Small intestine (tissue), 7 donors: ENCODE results near the gene RELL2. TPM values are rescaled to one million over a fixed set of nuclear protein-coding genes. Genes with fewer than 3 reads are reported as not detected.

Experiments used
- DNase-seq, 2 donors: peaks; one replicate each; pipeline versions ENCODE4 v3.0.0 to v3.0.0-alpha.2; 2013
- FAIRE-seq: peaks from 2 replicates; lab custom pipeline; 2012; peaks lifted over from hg19 to GRCh38; lab: Jason Lieb, UNC
- H3K27ac ChIP-seq, 3 donors: one replicate each; pipeline ENCODE4 v1.5.1; 2013; ENCODE audit warnings: low read length in 2 of 3, mild to moderate bottlenecking in 2 of 3, control low read depth in 1 of 3, inconsistent platforms in 1 of 3, low read depth in 1 of 3, moderate library complexity in 1 of 3
- H3K27me3 ChIP-seq, 3 donors: one replicate each; pipeline ENCODE4 v1.6.1; 2013; ENCODE audit warnings: low read length in 3 of 3, inconsistent platforms in 1 of 3; ENCODE audit not compliant: control insufficient read depth in 3 of 3, insufficient read depth in 3 of 3
- H3K36me3 ChIP-seq, 3 donors: one replicate each; pipeline ENCODE4 v1.6.1; 2013; ENCODE audit warnings: low read length in 3 of 3, inconsistent platforms in 1 of 3, low read depth in 1 of 3, mild to moderate bottlenecking in 1 of 3, moderate library complexity in 1 of 3; ENCODE audit not compliant: control insufficient read depth in 3 of 3, insufficient read depth in 2 of 3
- H3K4me1 ChIP-seq, 3 donors: one replicate each; pipeline ENCODE4 v1.6.1; 2013; ENCODE audit warnings: low read length in 2 of 3, inconsistent platforms in 1 of 3, low read depth in 1 of 3, mild to moderate bottlenecking in 1 of 3, moderate library complexity in 1 of 3; ENCODE audit not compliant: control insufficient read depth in 3 of 3, insufficient read depth in 2 of 3
- H3K4me3 ChIP-seq, 3 donors: one replicate each; pipeline ENCODE4 v1.5.1; 2013; ENCODE audit warnings: low read length in 3 of 3, control low read depth in 1 of 3, inconsistent platforms in 1 of 3, low read depth in 1 of 3, mild to moderate bottlenecking in 1 of 3, moderate library complexity in 1 of 3
- H3K9me3 ChIP-seq, 2 donors: one replicate each; pipeline ENCODE4 v1.6.1; 2013; ENCODE audit warnings: low read depth in 1 of 2, low read length in 1 of 2; ENCODE audit not compliant: control insufficient read depth in 2 of 2, insufficient read depth in 1 of 2
- WGBS, 3 donors: extraction: QIAGEN DNeasy Blood & Tissue Kit; methylation state at CpG; one replicate each; pipeline ENCODE4 v1.1.7; 2013; 5-methylcytosine and 5-hydroxymethylcytosine counted together
- polyA plus RNA-seq, 4 donors: library from polyadenylated mRNA; stranded (reverse) in 3 of 4; unstranded in 1 of 4; fragments of 200-250 nt in 3 of 4; fragments of 120-200 nt in 1 of 4; gene quantifications; one replicate each; pipeline versions ENCODE4 v1.2.1 to v1.2.3, GENCODE V29; 2013
- donor health status: healthy with polysubstance abuse.
- donor health status: control.
- donor health status: control.
- donor health status: Bipolar disorder and iron deficiency.
- donor health status: healthy.

RELL2 gene
- polyA plus RNA-seq, 4 donors: 1.9 to 5.4 (median 3.8) TPM

- no peak for FAIRE-seq
- Histone ChIP-seq H3K36me3 (peaks cover 0 to 48% (median 0%) of the 10 kb centered on the region in 3 donors), H3K27ac (no peak overlapping the region), H3K4me1 (no peaks in the 10 kb centered on the region), H3K9me3 (no peaks in the 10 kb centered on the region), H3K4me3 (no peak overlapping the region), H3K27me3 (no peaks in the 10 kb centered on the region)
- DNase-seq: no peak
- WGBS, 3 donors: 90 to 93% (median 90%) methylated on average over 1 of the region's 1 CpG
Observed at GRCh38 chr5:141657404-141657803, 20.6 kb downstream of the RELL2 start.

GRCh38 chr5:141657937-141658545, 21.2 kb downstream of the RELL2 start:
- DNase-seq: no peak
- H3K27ac ChIP-seq: no peak overlapping the region
- WGBS, 3 donors: 75 to 78% (median 77%) methylated on average over 8 of the region's 8 CpGs
- no peak overlapping the region for H3K4me3 ChIP-seq
- no peak for FAIRE-seq
- H3K36me3 ChIP-seq: peaks cover 0 to 48% (median 0%) of the 10 kb centered on the region in 3 donors
- no peaks in the 10 kb centered on the region for H3K9me3 ChIP-seq
- no peaks in the 10 kb centered on the region for H3K4me1 ChIP-seq
- no peaks in the 10 kb centered on the region for H3K27me3 ChIP-seq

GRCh38 chr5:141662028-141662427, 25.2 kb downstream of the RELL2 start:
- Histone ChIP-seq H3K4me3 (no peak overlapping the region), H3K36me3 (peaks cover 0 to 44% (median 0%) of the 10 kb centered on the region in 3 donors), H3K9me3 (no peaks in the 10 kb centered on the region), H3K27ac (no peak overlapping the region), H3K27me3 (no peaks in the 10 kb centered on the region), H3K4me1 (peaks cover 0 to 3% (median 0%) of the 10 kb centered on the region in 3 donors)
- DNase-seq (no peak), FAIRE-seq (no peak)
- WGBS, 3 donors: 85 to 90% (median 89%) methylated on average over 17 of the region's 17 CpGs

DNA sequence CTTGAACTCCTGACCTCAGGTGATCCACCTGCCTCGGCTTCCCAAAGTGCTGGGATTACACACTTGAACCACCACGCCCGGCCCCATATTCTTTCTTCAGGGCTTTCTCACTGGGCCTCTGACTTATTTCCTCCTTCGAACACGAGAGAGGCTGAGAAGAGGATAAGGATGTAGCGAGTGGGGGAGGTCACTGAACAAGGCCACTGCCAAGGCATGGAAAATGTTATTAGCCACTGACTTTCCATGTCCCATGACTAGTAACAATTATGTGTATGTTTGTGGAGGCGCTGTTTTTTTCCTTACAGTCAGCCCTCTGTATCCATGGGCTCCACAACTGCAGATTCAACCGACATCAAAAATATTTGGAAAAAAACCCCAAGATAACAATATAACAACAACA, 26.7 kb downstream of the RELL2 start:
- FAIRE-seq (no peak), DNase-seq (no peak)
- H3K4me1 ChIP-seq: peaks cover 0 to 3% (median 0%) of the 10 kb centered on the region in 3 donors
- no peak overlapping the region for H3K4me3 ChIP-seq
- no peaks in the 10 kb centered on the region for H3K27me3 ChIP-seq
- H3K36me3 ChIP-seq: peaks cover 0 to 41% (median 0%) of the 10 kb centered on the region in 3 donors
- no peaks in the 10 kb centered on the region for H3K9me3 ChIP-seq
- H3K27ac ChIP-seq: no peak overlapping the region
- WGBS, 3 donors: 83 to 90% (median 86%) methylated on average over 8 of the region's 8 CpGs

GRCh38 chr5:141664733-141665461, 28.1 kb downstream of the RELL2 start:
- FAIRE-seq (no peak), DNase-seq (peak; percentile 82 to 86)
- no peak overlapping the region for H3K27ac ChIP-seq
- H3K36me3 ChIP-seq: peaks cover 0 to 43% (median 0%) of the 10 kb centered on the region in 3 donors
- no peak overlapping the region for H3K4me3 ChIP-seq
- 23 to 34% (median 30%) methylated on average over 13 of the region's 13 CpGs for WGBS, 3 donors
- H3K9me3 ChIP-seq: no peaks in the 10 kb centered on the region
- no peaks in the 10 kb centered on the region for H3K27me3 ChIP-seq
- peaks cover 0 to 3% (median 0%) of the 10 kb centered on the region in 3 donors for H3K4me1 ChIP-seq

DNA sequence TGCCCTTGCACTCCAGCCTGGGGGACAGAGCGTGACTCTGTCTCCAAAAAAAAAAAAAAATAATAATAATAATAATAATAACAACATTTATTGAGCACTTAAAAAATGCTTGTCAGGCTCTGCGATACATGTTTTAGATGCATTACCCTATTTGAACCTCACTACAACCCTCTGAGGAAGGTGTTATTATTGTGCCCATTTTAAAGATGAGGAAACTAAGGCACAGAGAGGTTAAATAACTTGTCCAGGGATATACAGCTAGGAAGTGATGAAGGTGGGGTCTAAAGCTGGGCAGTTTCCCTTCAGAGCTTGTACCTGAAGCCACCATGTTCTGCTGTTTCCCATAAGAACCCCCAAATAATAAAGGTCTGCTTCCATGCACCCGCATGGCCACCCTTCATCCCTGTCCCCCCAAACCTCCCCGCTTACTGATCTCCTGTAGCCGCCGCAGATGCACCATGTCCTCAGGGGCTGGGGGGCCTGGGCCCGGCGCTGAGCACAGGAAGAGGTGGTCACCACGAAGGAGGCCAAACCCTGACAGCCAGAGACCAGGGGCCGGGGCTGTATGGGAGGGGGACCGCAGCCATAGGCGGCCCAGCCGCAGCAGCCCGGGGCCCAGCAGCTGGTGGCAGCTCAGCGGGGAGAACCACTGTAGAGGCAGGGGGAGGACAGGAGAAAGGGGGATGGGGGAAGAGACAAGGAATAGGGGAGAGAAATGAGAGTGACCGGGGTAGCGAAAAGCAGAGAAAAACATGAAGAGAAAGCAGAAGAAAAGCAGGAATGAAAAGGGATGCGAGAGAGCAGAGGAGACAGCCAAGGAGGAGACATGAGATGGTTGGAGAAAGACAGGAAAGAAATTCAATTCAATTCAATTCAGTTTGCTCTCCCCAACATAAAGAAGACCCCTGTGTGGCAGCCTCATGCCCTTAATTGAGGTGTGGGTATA, 29.5 kb downstream of the RELL2 start:
- H3K4me3 ChIP-seq: no peak overlapping the region
- DNase-seq (no peak), FAIRE-seq (no peak)
- no peak overlapping the region for H3K27ac ChIP-seq
- no peaks in the 10 kb centered on the region for H3K9me3 ChIP-seq
- H3K36me3 ChIP-seq: peaks cover 0 to 55% (median 0%) of the 10 kb centered on the region in 3 donors
- H3K27me3 ChIP-seq: no peaks in the 10 kb centered on the region
- 89 to 96% (median 93%) methylated on average over 18 of the region's 18 CpGs for WGBS, 3 donors
- peaks cover 0 to 3% (median 0%) of the 10 kb centered on the region in 3 donors for H3K4me1 ChIP-seq

DNA sequence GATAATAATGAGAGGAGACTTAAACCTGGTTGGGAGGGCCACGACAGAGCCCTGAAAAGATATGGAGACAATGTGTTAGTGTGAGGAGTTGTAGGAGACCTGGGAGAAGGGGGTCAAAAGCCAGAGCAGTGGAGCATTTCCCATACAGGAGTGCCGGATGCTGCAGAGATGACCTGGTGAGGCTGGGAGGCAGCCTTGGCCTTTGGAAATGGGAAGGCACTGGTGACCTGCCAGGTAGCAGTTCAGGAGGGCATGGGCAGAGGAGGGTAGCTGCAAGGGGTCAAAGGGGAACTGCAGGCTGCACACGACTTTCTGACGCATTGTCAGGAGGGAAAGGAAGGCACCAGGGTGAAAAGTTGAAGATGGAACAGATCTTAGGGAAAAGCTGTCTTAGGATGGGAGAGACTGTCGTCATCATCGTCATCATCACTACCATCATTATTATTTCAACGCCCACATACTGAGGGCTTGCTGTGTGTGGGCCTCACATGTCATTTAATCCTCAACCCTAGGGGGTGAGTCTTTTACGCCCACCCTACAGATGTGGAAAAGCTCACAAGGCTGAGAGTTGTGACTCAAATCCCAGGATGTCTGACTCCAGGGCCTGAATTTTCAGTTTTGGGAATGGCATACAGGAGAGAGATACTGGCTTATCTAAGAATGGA, 31.9 kb downstream of the RELL2 start:
- no peak overlapping the region for H3K4me3 ChIP-seq
- 76 to 80% (median 77%) methylated on average over 8 of the region's 8 CpGs for WGBS, 3 donors
- peaks cover 0 to 3% (median 0%) of the 10 kb centered on the region in 3 donors for H3K4me1 ChIP-seq
- DNase-seq: no peak
- no peak overlapping the region for H3K27ac ChIP-seq
- H3K9me3 ChIP-seq: no peaks in the 10 kb centered on the region
- no peaks in the 10 kb centered on the region for H3K27me3 ChIP-seq
- FAIRE-seq: no peak
- peaks cover 0 to 62% (median 2%) of the 10 kb centered on the region in 3 donors for H3K36me3 ChIP-seq
